SK-N-SH (cell line): Measurements from ENCODE around the gene C2orf74. TPM values are rescaled to one million over a fixed set of nuclear protein-coding genes. Genes with fewer than 3 reads are reported as not detected.

Source experiments
- CTCF ChIA-PET: fragments of 300-600, 350-600 bp; formaldehyde crosslinking; extraction: SDS; loops from one replicate; lab custom pipeline; 2021; lab: Yijun Ruan, JAX
- POLR2A ChIA-PET: fragments of 350-600 bp; sonication (Branson Sonifier 250); formaldehyde crosslinking; extraction: SDS; loops from one replicate; lab custom pipeline; 2020; ENCODE audit warnings: antibody characterized with exemption, inconsistent platforms; lab: Yijun Ruan, JAX
- DNase-seq: peaks from one replicate; pipeline ENCODE4 v3.0.0; 2012
- H2AFZ ChIP-seq: fragments of 200-600 bp; sonication (generic); 2 replicates; pipeline ENCODE4 v1.8.1; 2016; ENCODE audit warnings: antibody characterized with exemption, mild to moderate bottlenecking, low read depth
- H3F3A ChIP-seq: fragments of 200-600 bp; sonication (generic); replicated peaks from 2 replicates; pipeline ENCODE3; 2016; ENCODE audit warnings: antibody characterized with exemption, mild to moderate bottlenecking; ENCODE audit not compliant: insufficient read depth
- H3K27ac ChIP-seq, 2 experiments: fragments of 200-500 bp in 1 of 2; fragments of 200-600 bp in 1 of 2; sonication (Bioruptor generic) in 1 of 2; sonication (generic), shearing (Covaris generic) in 1 of 2; 2 replicates each; pipeline versions ENCODE4 v1.5.1 to v1.6.1; 2014 to 2016; ENCODE audit warnings: low read depth in 2 of 2, inconsistent platforms in 1 of 2, low read length in 1 of 2, mild to moderate bottlenecking in 1 of 2, mixed read lengths in 1 of 2
- H3K27me3 ChIP-seq: fragments of 200-600 bp; sonication (generic), shearing (Covaris generic); 2 replicates; pipeline ENCODE4 v1.6.1; 2016; ENCODE audit warnings: mixed run types; ENCODE audit not compliant: insufficient read depth
- H3K36me3 ChIP-seq, 2 experiments: fragments of 200-500 bp in 1 of 2; fragments of 200-600 bp in 1 of 2; sonication (Bioruptor generic) in 1 of 2; sonication (generic) in 1 of 2; replicated peaks in 1 of 2; 2 replicates each; pipeline versions ENCODE3 to v1.5.1; 2014 to 2016; ENCODE audit warnings: low read length in 1 of 2, mild to moderate bottlenecking in 1 of 2; ENCODE audit not compliant: insufficient read depth in 2 of 2, control insufficient read depth in 1 of 2
- H3K4me1 ChIP-seq, 2 experiments: fragments of 200-500 bp in 1 of 2; fragments of 200-600 bp in 1 of 2; sonication (Bioruptor generic) in 1 of 2; sonication (generic), shearing (Covaris generic) in 1 of 2; 2 replicates each; pipeline versions ENCODE4 v1.5.1 to v1.6.1; 2014 to 2016; ENCODE audit warnings: low read depth in 1 of 2, low read length in 1 of 2, mixed run types in 1 of 2; ENCODE audit not compliant: insufficient read depth in 2 of 2, control insufficient read depth in 1 of 2
- H3K4me2 ChIP-seq: fragments of 200-600 bp; sonication (generic), shearing (Covaris generic); 2 replicates; pipeline ENCODE4 v1.6.1; 2017; ENCODE audit warnings: mixed run types
- H3K4me3 ChIP-seq, 2 experiments: fragments of 200-500 bp in 1 of 2; fragments of 200-600 bp in 1 of 2; sonication (Bioruptor generic) in 1 of 2; sonication (generic), shearing (Covaris generic) in 1 of 2; 2 replicates each; pipeline versions ENCODE4 v1.5.1 to v1.8.1; 2014 to 2016; ENCODE audit warnings: low read depth in 2 of 2, inconsistent platforms in 1 of 2, low read length in 1 of 2, mild to moderate bottlenecking in 1 of 2, mixed read lengths in 1 of 2, moderate library complexity in 1 of 2
- H3K79me2 ChIP-seq: fragments of 200-600 bp; sonication (generic); 2 replicates; pipeline ENCODE4 v1.8.1; 2017; ENCODE audit warnings: mild to moderate bottlenecking; ENCODE audit not compliant: insufficient read depth
- H3K9ac ChIP-seq: fragments of 200-600 bp; sonication (generic); 2 replicates; pipeline ENCODE4 v1.6.1; 2017; ENCODE audit warnings: mixed run types
- H3K9me2 ChIP-seq: fragments of 200-600 bp; sonication (generic); 2 replicates; pipeline ENCODE4 v1.6.1; 2017; ENCODE audit warnings: mixed run types
- H3K9me3 ChIP-seq: fragments of 200-600 bp; sonication (generic); 2 replicates; pipeline ENCODE4 v1.6.1; 2017; ENCODE audit warnings: mixed run types, mild to moderate bottlenecking, moderate library complexity
- H4K20me1 ChIP-seq: fragments of 200-600 bp; sonication (generic); 2 replicates; pipeline ENCODE4 v1.6.1; 2017; ENCODE audit warnings: mild to moderate bottlenecking, mixed run types; ENCODE audit not compliant: insufficient read depth
- CHD2 ChIP-seq: fragments of 150-350 bp; IDR thresholded peaks from 2 replicates; pipeline ENCODE4 v1.6.1; 2018; ENCODE audit warnings: low read length; ENCODE audit not compliant: partially characterized antibody
- ELF1 ChIP-seq: IDR thresholded peaks from 2 replicates; pipeline ENCODE4 v1.4.0; 2012
- EP300 ChIP-seq, 2 experiments: IDR thresholded peaks; 2 replicates each; pipeline versions ENCODE4 v1.4.0 to v1.6.1; 2012; ENCODE audit warnings: borderline replicate concordance in 1 of 2, low read depth in 1 of 2, low read length in 1 of 2
- EZH2phosphoT487 ChIP-seq: fragments of 200-600 bp; sonication (generic); IDR thresholded peaks from 2 replicates; pipeline ENCODE4 v1.6.1; 2017; ENCODE audit warnings: low read depth, mixed run types, mild to moderate bottlenecking, antibody characterized with exemption, moderate library complexity, borderline replicate concordance
- FOXJ3 ChIP-seq: sonication (generic); formaldehyde crosslinking; IDR thresholded peaks from 2 replicates; pipeline ENCODE4 v1.5.1; 2020; ENCODE audit warnings: mild to moderate bottlenecking, missing genetic modification reagents
- GATA2 ChIP-seq: sonication (generic); formaldehyde crosslinking; IDR thresholded peaks from 2 replicates; pipeline ENCODE4 v1.5.0; 2020; ENCODE audit warnings: mild to moderate bottlenecking, missing genetic modification reagents
- MAX ChIP-seq: IDR thresholded peaks from 2 replicates; pipeline ENCODE4 v1.4.0; 2012; ENCODE audit warnings: low read depth
- MXI1 ChIP-seq: IDR thresholded peaks from 2 replicates; pipeline ENCODE4 v1.6.1; 2012; ENCODE audit warnings: mild to moderate bottlenecking, low read depth, low read length, improper control_type of control experiment
- NRF1 ChIP-seq: IDR thresholded peaks from 2 replicates; pipeline ENCODE4 v1.6.1; 2012; ENCODE audit warnings: low read depth, mild to moderate bottlenecking, low read length
- RAD21 ChIP-seq: IDR thresholded peaks from 2 replicates; pipeline ENCODE4 v1.6.1; 2012; ENCODE audit warnings: mild to moderate bottlenecking, low read length
- RXRA ChIP-seq: IDR thresholded peaks from 2 replicates; pipeline ENCODE4 v1.4.0; 2012; ENCODE audit warnings: low read depth, mild to moderate bottlenecking, borderline replicate concordance
- SIN3A ChIP-seq: IDR thresholded peaks from 2 replicates; pipeline ENCODE4 v1.6.1; 2012; ENCODE audit warnings: low read depth, mild to moderate bottlenecking, low read length, moderate library complexity, borderline replicate concordance
- SMC3 ChIP-seq: IDR thresholded peaks from 2 replicates; pipeline ENCODE4 v1.6.1; 2012; ENCODE audit warnings: low read depth, low read length, improper control_type of control experiment
- TCF12 ChIP-seq: IDR thresholded peaks from 2 replicates; pipeline ENCODE4 v1.4.0; 2012
- TEAD4 ChIP-seq: IDR thresholded peaks from 2 replicates; pipeline ENCODE4 v1.4.0; 2012; ENCODE audit warnings: mild to moderate bottlenecking, borderline replicate concordance; ENCODE audit not compliant: insufficient read depth
- USF1 ChIP-seq: IDR thresholded peaks from 2 replicates; pipeline ENCODE4 v1.4.0; 2012; ENCODE audit warnings: low read depth, borderline replicate concordance
- USF2 ChIP-seq: fragments of 150-350 bp; IDR thresholded peaks from 2 replicates; pipeline ENCODE4 v1.6.1; 2017; ENCODE audit warnings: antibody characterized with exemption, low read length, low read depth, borderline replicate concordance
- YY1 ChIP-seq: IDR thresholded peaks from 2 replicates; pipeline ENCODE4 v1.4.0; 2012; ENCODE audit warnings: low read depth, mild to moderate bottlenecking
- WGBS: methylation state at CpG from one replicate; pipeline ENCODE4 v1.1.6; 2017; ENCODE audit warnings: low lambda C conversion rate; 5-methylcytosine and 5-hydroxymethylcytosine counted together
- polyA plus RNA-seq, 3 experiments: library from polyadenylated mRNA; depleted of rRNA; stranded (reverse); fragments of >200 nt; gene quantifications; 2 replicates each; pipeline ENCODE4 v1.2.3, GENCODE V29; 2012
- TF ChIP-seq, protein P1 (sequence below): IDR thresholded peaks from 2 replicates; pipeline ENCODE4 v1.6.1; 2012; ENCODE audit warnings: mild to moderate bottlenecking, low read depth, low read length, moderate library complexity
- TF ChIP-seq, protein P2 (sequence below): fragments of 200-600 bp; sonication (generic); IDR thresholded peaks from 2 replicates; pipeline ENCODE4 v1.6.1; 2017; ENCODE audit warnings: antibody characterized with exemption, mild to moderate bottlenecking, moderate library complexity

Gene C2orf74
- polyA plus RNA-seq, 1 of the 3 experiments (the other 2 are of a cell fraction): 24.1 TPM

- H4K20me1 ChIP-seq: no peaks in the 10 kb centered on the region
- no peaks in the 10 kb centered on the region for H3K79me2 ChIP-seq
- no peak overlapping the region for H3K4me3 ChIP-seq
- DNase-seq: no peak
- H3K27me3 ChIP-seq: no peaks in the 10 kb centered on the region
- H3K36me3 ChIP-seq: peaks cover 8 to 54% of the 10 kb centered on the region in 2 experiments
- ChIA-PET CTCF (no interaction called here), POLR2A (no interaction called here)
- 94% methylated on average over 6 of the region's 6 CpGs for WGBS
- TF ChIP-seq GATA2 (no peak), MXI1 (no peak), RAD21 (no peak), SMC3 (no peak), MAX (no peak), EZH2phosphoT487 (no peak), NRF1 (no peak), TCF12 (no peak), ELF1 (no peak), YY1 (no peak)
- TF ChIP-seq, protein P1, sequence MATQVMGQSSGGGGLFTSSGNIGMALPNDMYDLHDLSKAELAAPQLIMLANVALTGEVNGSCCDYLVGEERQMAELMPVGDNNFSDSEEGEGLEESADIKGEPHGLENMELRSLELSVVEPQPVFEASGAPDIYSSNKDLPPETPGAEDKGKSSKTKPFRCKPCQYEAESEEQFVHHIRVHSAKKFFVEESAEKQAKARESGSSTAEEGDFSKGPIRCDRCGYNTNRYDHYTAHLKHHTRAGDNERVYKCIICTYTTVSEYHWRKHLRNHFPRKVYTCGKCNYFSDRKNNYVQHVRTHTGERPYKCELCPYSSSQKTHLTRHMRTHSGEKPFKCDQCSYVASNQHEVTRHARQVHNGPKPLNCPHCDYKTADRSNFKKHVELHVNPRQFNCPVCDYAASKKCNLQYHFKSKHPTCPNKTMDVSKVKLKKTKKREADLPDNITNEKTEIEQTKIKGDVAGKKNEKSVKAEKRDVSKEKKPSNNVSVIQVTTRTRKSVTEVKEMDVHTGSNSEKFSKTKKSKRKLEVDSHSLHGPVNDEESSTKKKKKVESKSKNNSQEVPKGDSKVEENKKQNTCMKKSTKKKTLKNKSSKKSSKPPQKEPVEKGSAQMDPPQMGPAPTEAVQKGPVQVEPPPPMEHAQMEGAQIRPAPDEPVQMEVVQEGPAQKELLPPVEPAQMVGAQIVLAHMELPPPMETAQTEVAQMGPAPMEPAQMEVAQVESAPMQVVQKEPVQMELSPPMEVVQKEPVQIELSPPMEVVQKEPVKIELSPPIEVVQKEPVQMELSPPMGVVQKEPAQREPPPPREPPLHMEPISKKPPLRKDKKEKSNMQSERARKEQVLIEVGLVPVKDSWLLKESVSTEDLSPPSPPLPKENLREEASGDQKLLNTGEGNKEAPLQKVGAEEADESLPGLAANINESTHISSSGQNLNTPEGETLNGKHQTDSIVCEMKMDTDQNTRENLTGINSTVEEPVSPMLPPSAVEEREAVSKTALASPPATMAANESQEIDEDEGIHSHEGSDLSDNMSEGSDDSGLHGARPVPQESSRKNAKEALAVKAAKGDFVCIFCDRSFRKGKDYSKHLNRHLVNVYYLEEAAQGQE: no peak
- TF ChIP-seq, protein P2, sequence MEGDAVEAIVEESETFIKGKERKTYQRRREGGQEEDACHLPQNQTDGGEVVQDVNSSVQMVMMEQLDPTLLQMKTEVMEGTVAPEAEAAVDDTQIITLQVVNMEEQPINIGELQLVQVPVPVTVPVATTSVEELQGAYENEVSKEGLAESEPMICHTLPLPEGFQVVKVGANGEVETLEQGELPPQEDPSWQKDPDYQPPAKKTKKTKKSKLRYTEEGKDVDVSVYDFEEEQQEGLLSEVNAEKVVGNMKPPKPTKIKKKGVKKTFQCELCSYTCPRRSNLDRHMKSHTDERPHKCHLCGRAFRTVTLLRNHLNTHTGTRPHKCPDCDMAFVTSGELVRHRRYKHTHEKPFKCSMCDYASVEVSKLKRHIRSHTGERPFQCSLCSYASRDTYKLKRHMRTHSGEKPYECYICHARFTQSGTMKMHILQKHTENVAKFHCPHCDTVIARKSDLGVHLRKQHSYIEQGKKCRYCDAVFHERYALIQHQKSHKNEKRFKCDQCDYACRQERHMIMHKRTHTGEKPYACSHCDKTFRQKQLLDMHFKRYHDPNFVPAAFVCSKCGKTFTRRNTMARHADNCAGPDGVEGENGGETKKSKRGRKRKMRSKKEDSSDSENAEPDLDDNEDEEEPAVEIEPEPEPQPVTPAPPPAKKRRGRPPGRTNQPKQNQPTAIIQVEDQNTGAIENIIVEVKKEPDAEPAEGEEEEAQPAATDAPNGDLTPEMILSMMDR: no peak
- H3K4me2 ChIP-seq: no peak overlapping the region
- H3K9me2 ChIP-seq: no peaks in the 10 kb centered on the region
- H3F3A ChIP-seq: no peaks in the 10 kb centered on the region
- H3K27ac ChIP-seq: no peak overlapping the region
- no peak overlapping the region for H3K9ac ChIP-seq
- H3K9me3 ChIP-seq: no peaks in the 10 kb centered on the region
- H3K4me1 ChIP-seq: no peaks in the 10 kb centered on the region
- no peak overlapping the region for H2AFZ ChIP-seq
Observed at GRCh38 chr2:61114147-61114546, 47.8 kb upstream of the C2orf74 start.

GRCh38 chr2:61116302-61116701 is 45.7 kb upstream of the C2orf74 start:
- CTCF ChIA-PET: no interaction called here
- H3K79me2 ChIP-seq: no peaks in the 10 kb centered on the region
- WGBS: 94% methylated on average over 2 of the region's 2 CpGs
- no peak for TF ChIP-seq USF2
- no peak for TF ChIP-seq USF1
- TF ChIP-seq SIN3A: no peak
- TF ChIP-seq CHD2: no peak
- no peak for TF ChIP-seq NRF1
- no peak for TF ChIP-seq TEAD4
- TF ChIP-seq FOXJ3: no peak
- no peak for TF ChIP-seq EP300 (IDR thresholded peaks at IDR 0.05; ENCODE audit: borderline replicate concordance in 1 of 2, low read depth in 1 of 2, low read length in 1 of 2)
- no peak for TF ChIP-seq RXRA

More at GRCh38 chr2:61116302-61116701, 45.7 kb upstream of the C2orf74 start:
- H3K9ac ChIP-seq: no peak overlapping the region
- H3K4me3 ChIP-seq: no peak overlapping the region
- no peaks in the 10 kb centered on the region for H3K27me3 ChIP-seq
- H3K9me2 ChIP-seq: no peaks in the 10 kb centered on the region
- H3K9me3 ChIP-seq: no peaks in the 10 kb centered on the region
- H2AFZ ChIP-seq: no peak overlapping the region
- no peak overlapping the region for H3K4me2 ChIP-seq
- H3K27ac ChIP-seq: no peak overlapping the region
- H4K20me1 ChIP-seq: no peaks in the 10 kb centered on the region
- peaks cover 10 to 52% of the 10 kb centered on the region in 2 experiments for H3K36me3 ChIP-seq
- POLR2A ChIA-PET: no interaction called here
- peaks cover 5% of the 10 kb centered on the region for H3F3A ChIP-seq
- H3K4me1 ChIP-seq: peaks cover 0 to 5% of the 10 kb centered on the region in 2 experiments; a peak in 2 of 4 replicates
- DNase-seq: no peak
